WERI-Rb-1 (cell line): ENCODE measurements around the gene RMDN2.

Source experiments
- DNase-seq: peaks from one replicate; pipeline ENCODE4 v3.0.0-alpha.2; 2020
- H3K27ac ChIP-seq: fragments of 250-450 bp; sonication (Bioruptor Pico); 2 replicates; pipeline ENCODE4 v1.5.1; 2020; ENCODE audit warnings: mild to moderate bottlenecking, moderate library complexity
- H3K27me3 ChIP-seq: fragments of 250-450 bp; sonication (Bioruptor Pico); 2 replicates; pipeline ENCODE4 v1.5.1; 2021; ENCODE audit warnings: mild to moderate bottlenecking, low read depth, moderate library complexity; ENCODE audit not compliant: insufficient read depth, severe bottlenecking
- H3K36me3 ChIP-seq: fragments of 250-450 bp; sonication (Bioruptor Pico); 2 replicates; pipeline ENCODE4 v1.5.1; 2020; ENCODE audit warnings: mild to moderate bottlenecking, moderate library complexity
- H3K4me3 ChIP-seq: 2 replicates; pipeline ENCODE4 v1.5.1; 2011; ENCODE audit warnings: low read depth, mild to moderate bottlenecking, control low read depth, low read length
- H3K9me3 ChIP-seq: fragments of 250-450 bp; sonication (Bioruptor Pico); 2 replicates; pipeline ENCODE4 v1.5.1; 2021; ENCODE audit warnings: mild to moderate bottlenecking, moderate library complexity; ENCODE audit not compliant: severe bottlenecking
- CTCF ChIP-seq: IDR thresholded peaks from 2 replicates; pipeline ENCODE4 v1.5.1; 2011; ENCODE audit warnings: low read depth, mild to moderate bottlenecking, control low read depth, inconsistent platforms, low read length

Gene RMDN2

GRCh38 chr2:38065502-38066135, 140.5 kb downstream of the RMDN2 start:
- peaks cover 3% of the 10 kb centered on the region for H3K9me3 ChIP-seq
- no peaks in the 10 kb centered on the region for H3K36me3 ChIP-seq
- TF ChIP-seq CTCF: no peak
- no peak overlapping the region for H3K4me3 ChIP-seq
- H3K27ac ChIP-seq: no peak overlapping the region
- no peaks in the 10 kb centered on the region for H3K27me3 ChIP-seq
- no peak for DNase-seq

GRCh38 chr2:38066421-38067115, 141.5 kb downstream of the RMDN2 start:
- no peak for TF ChIP-seq CTCF
- Histone ChIP-seq H3K36me3 (no peaks in the 10 kb centered on the region), H3K9me3 (peaks cover 3% of the 10 kb centered on the region), H3K27me3 (no peaks in the 10 kb centered on the region), H3K4me3 (no peak overlapping the region), H3K27ac (no peak overlapping the region)
- DNase-seq: no peak
